SK-N-SH (cell line): ENCODE measurements around the gene SORL1. TPM values are rescaled to one million over a fixed set of nuclear protein-coding genes. Genes with fewer than 3 reads are reported as not detected.

ENCODE experiments used
- CTCF ChIA-PET: fragments of 300-600, 350-600 bp; formaldehyde crosslinking; extraction: SDS; loops from one replicate; lab custom pipeline; 2021; lab: Yijun Ruan, JAX
- POLR2A ChIA-PET: fragments of 350-600 bp; sonication (Branson Sonifier 250); formaldehyde crosslinking; extraction: SDS; loops from one replicate; lab custom pipeline; 2020; ENCODE audit warnings: antibody characterized with exemption, inconsistent platforms; lab: Yijun Ruan, JAX
- DNase-seq: peaks from one replicate; pipeline ENCODE4 v3.0.0; 2012
- H2AFZ ChIP-seq: fragments of 200-600 bp; sonication (generic); 2 replicates; pipeline ENCODE4 v1.8.1; 2016; ENCODE audit warnings: antibody characterized with exemption, mild to moderate bottlenecking, low read depth
- H3F3A ChIP-seq: fragments of 200-600 bp; sonication (generic); replicated peaks from 2 replicates; pipeline ENCODE3; 2016; ENCODE audit warnings: antibody characterized with exemption, mild to moderate bottlenecking; ENCODE audit not compliant: insufficient read depth
- H3K27ac ChIP-seq, 2 experiments: fragments of 200-500 bp in 1 of 2; fragments of 200-600 bp in 1 of 2; sonication (Bioruptor generic) in 1 of 2; sonication (generic), shearing (Covaris generic) in 1 of 2; 2 replicates each; pipeline versions ENCODE4 v1.5.1 to v1.6.1; 2014 to 2016; ENCODE audit warnings: low read depth in 2 of 2, inconsistent platforms in 1 of 2, low read length in 1 of 2, mild to moderate bottlenecking in 1 of 2, mixed read lengths in 1 of 2
- H3K27me3 ChIP-seq: fragments of 200-600 bp; sonication (generic), shearing (Covaris generic); 2 replicates; pipeline ENCODE4 v1.6.1; 2016; ENCODE audit warnings: mixed run types; ENCODE audit not compliant: insufficient read depth
- H3K36me3 ChIP-seq, 2 experiments: fragments of 200-500 bp in 1 of 2; fragments of 200-600 bp in 1 of 2; sonication (Bioruptor generic) in 1 of 2; sonication (generic) in 1 of 2; replicated peaks in 1 of 2; 2 replicates each; pipeline versions ENCODE3 to v1.5.1; 2014 to 2016; ENCODE audit warnings: low read length in 1 of 2, mild to moderate bottlenecking in 1 of 2; ENCODE audit not compliant: insufficient read depth in 2 of 2, control insufficient read depth in 1 of 2
- H3K4me1 ChIP-seq, 2 experiments: fragments of 200-500 bp in 1 of 2; fragments of 200-600 bp in 1 of 2; sonication (Bioruptor generic) in 1 of 2; sonication (generic), shearing (Covaris generic) in 1 of 2; 2 replicates each; pipeline versions ENCODE4 v1.5.1 to v1.6.1; 2014 to 2016; ENCODE audit warnings: low read depth in 1 of 2, low read length in 1 of 2, mixed run types in 1 of 2; ENCODE audit not compliant: insufficient read depth in 2 of 2, control insufficient read depth in 1 of 2
- H3K4me2 ChIP-seq: fragments of 200-600 bp; sonication (generic), shearing (Covaris generic); 2 replicates; pipeline ENCODE4 v1.6.1; 2017; ENCODE audit warnings: mixed run types
- H3K4me3 ChIP-seq, 2 experiments: fragments of 200-500 bp in 1 of 2; fragments of 200-600 bp in 1 of 2; sonication (Bioruptor generic) in 1 of 2; sonication (generic), shearing (Covaris generic) in 1 of 2; 2 replicates each; pipeline versions ENCODE4 v1.5.1 to v1.8.1; 2014 to 2016; ENCODE audit warnings: low read depth in 2 of 2, inconsistent platforms in 1 of 2, low read length in 1 of 2, mild to moderate bottlenecking in 1 of 2, mixed read lengths in 1 of 2, moderate library complexity in 1 of 2
- H3K79me2 ChIP-seq: fragments of 200-600 bp; sonication (generic); 2 replicates; pipeline ENCODE4 v1.8.1; 2017; ENCODE audit warnings: mild to moderate bottlenecking; ENCODE audit not compliant: insufficient read depth
- H3K9ac ChIP-seq: fragments of 200-600 bp; sonication (generic); 2 replicates; pipeline ENCODE4 v1.6.1; 2017; ENCODE audit warnings: mixed run types
- H3K9me2 ChIP-seq: fragments of 200-600 bp; sonication (generic); 2 replicates; pipeline ENCODE4 v1.6.1; 2017; ENCODE audit warnings: mixed run types
- H3K9me3 ChIP-seq: fragments of 200-600 bp; sonication (generic); 2 replicates; pipeline ENCODE4 v1.6.1; 2017; ENCODE audit warnings: mixed run types, mild to moderate bottlenecking, moderate library complexity
- H4K20me1 ChIP-seq: fragments of 200-600 bp; sonication (generic); 2 replicates; pipeline ENCODE4 v1.6.1; 2017; ENCODE audit warnings: mild to moderate bottlenecking, mixed run types; ENCODE audit not compliant: insufficient read depth
- CHD2 ChIP-seq: fragments of 150-350 bp; IDR thresholded peaks from 2 replicates; pipeline ENCODE4 v1.6.1; 2018; ENCODE audit warnings: low read length; ENCODE audit not compliant: partially characterized antibody
- CTCF ChIP-seq: fragments of 200-600 bp; sonication (generic); IDR thresholded peaks from 2 replicates; pipeline ENCODE4 v1.6.1; 2017; ENCODE audit warnings: antibody characterized with exemption, mild to moderate bottlenecking, moderate library complexity
- ELF1 ChIP-seq: IDR thresholded peaks from 2 replicates; pipeline ENCODE4 v1.4.0; 2012
- EP300 ChIP-seq, 2 experiments: IDR thresholded peaks; 2 replicates each; pipeline versions ENCODE4 v1.4.0 to v1.6.1; 2012; ENCODE audit warnings: borderline replicate concordance in 1 of 2, low read depth in 1 of 2, low read length in 1 of 2
- FOXJ3 ChIP-seq: sonication (generic); formaldehyde crosslinking; IDR thresholded peaks from 2 replicates; pipeline ENCODE4 v1.5.1; 2020; ENCODE audit warnings: mild to moderate bottlenecking, missing genetic modification reagents
- FOXM1 ChIP-seq: IDR thresholded peaks from 2 replicates; pipeline ENCODE4 v1.4.0; 2012; ENCODE audit warnings: low read depth, mild to moderate bottlenecking
- GABPA ChIP-seq: IDR thresholded peaks from 2 replicates; pipeline ENCODE4 v1.4.0; 2012; ENCODE audit warnings: low read depth, mild to moderate bottlenecking
- GATA2 ChIP-seq: sonication (generic); formaldehyde crosslinking; IDR thresholded peaks from 2 replicates; pipeline ENCODE4 v1.5.0; 2020; ENCODE audit warnings: mild to moderate bottlenecking, missing genetic modification reagents
- JUND ChIP-seq: IDR thresholded peaks from 2 replicates; pipeline ENCODE4 v1.4.0; 2012
- POLR2AphosphoS5 ChIP-seq: IDR thresholded peaks from 2 replicates; pipeline ENCODE4 v1.6.1; 2012; ENCODE audit warnings: low read depth, low read length
- RFX5 ChIP-seq: IDR thresholded peaks from 2 replicates; pipeline ENCODE4 v1.6.1; 2012; ENCODE audit warnings: mild to moderate bottlenecking, improper control_type of control experiment, low read length
- RXRA ChIP-seq: IDR thresholded peaks from 2 replicates; pipeline ENCODE4 v1.4.0; 2012; ENCODE audit warnings: low read depth, mild to moderate bottlenecking, borderline replicate concordance
- TCF12 ChIP-seq: IDR thresholded peaks from 2 replicates; pipeline ENCODE4 v1.4.0; 2012
- USF1 ChIP-seq: IDR thresholded peaks from 2 replicates; pipeline ENCODE4 v1.4.0; 2012; ENCODE audit warnings: low read depth, borderline replicate concordance
- YY1 ChIP-seq: IDR thresholded peaks from 2 replicates; pipeline ENCODE4 v1.4.0; 2012; ENCODE audit warnings: low read depth, mild to moderate bottlenecking
- WGBS: methylation state at CpG from one replicate; pipeline ENCODE4 v1.1.6; 2017; ENCODE audit warnings: low lambda C conversion rate; 5-methylcytosine and 5-hydroxymethylcytosine counted together
- polyA plus RNA-seq, 3 experiments: library from polyadenylated mRNA; depleted of rRNA; stranded (reverse); fragments of >200 nt; gene quantifications; 2 replicates each; pipeline ENCODE4 v1.2.3, GENCODE V29; 2012
- TF ChIP-seq, protein P1 (sequence below): IDR thresholded peaks from 2 replicates; pipeline ENCODE4; 2012
- TF ChIP-seq, protein P2 (sequence below): IDR thresholded peaks from 2 replicates; pipeline ENCODE4 v1.6.1; 2012; ENCODE audit warnings: mild to moderate bottlenecking, low read depth, low read length, moderate library complexity

SORL1 gene
- polyA plus RNA-seq, 1 of the 3 experiments (the other 2 are of a cell fraction) = 7.1 TPM

GRCh38 chr11:121437686-121438078 is 14.4 kb upstream of the SORL1 start:
- ChIA-PET CTCF (interaction anchor here (0.9 to 1.2 kb wide), 2 partner anchors 13 kb away, joined by 3 to 4 read pairs; no protein-coding TSS in a partner anchor), POLR2A (no interaction called here)
- 81% methylated on average over 4 of the region's 4 CpGs for WGBS
- Histone ChIP-seq H3K79me2 (no peaks in the 10 kb centered on the region), H3K27ac (no peak overlapping the region), H3K9ac (no peak overlapping the region), H3K36me3 (no peaks in the 10 kb centered on the region), H3K9me3 (no peaks in the 10 kb centered on the region), H3K4me3 (no peak overlapping the region), H4K20me1 (no peaks in the 10 kb centered on the region), H3F3A (no peaks in the 10 kb centered on the region), H3K9me2 (no peaks in the 10 kb centered on the region), H3K4me1 (no peaks in the 10 kb centered on the region), H3K4me2 (no peak overlapping the region), H2AFZ (no peak overlapping the region), H3K27me3 (no peaks in the 10 kb centered on the region)
- DNase-seq = no peak
- no peak for TF ChIP-seq CHD2
- no peak for TF ChIP-seq POLR2AphosphoS5
- no peak for TF ChIP-seq USF1
- TF ChIP-seq GATA2 = no peak
- TF ChIP-seq JUND = no peak
- no peak for TF ChIP-seq RXRA
- TF ChIP-seq, protein P1, sequence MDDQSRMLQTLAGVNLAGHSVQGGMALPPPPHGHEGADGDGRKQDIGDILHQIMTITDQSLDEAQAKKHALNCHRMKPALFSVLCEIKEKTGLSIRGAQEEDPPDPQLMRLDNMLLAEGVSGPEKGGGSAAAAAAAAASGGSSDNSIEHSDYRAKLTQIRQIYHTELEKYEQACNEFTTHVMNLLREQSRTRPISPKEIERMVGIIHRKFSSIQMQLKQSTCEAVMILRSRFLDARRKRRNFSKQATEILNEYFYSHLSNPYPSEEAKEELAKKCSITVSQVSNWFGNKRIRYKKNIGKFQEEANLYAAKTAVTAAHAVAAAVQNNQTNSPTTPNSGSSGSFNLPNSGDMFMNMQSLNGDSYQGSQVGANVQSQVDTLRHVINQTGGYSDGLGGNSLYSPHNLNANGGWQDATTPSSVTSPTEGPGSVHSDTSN = no peak
- no peak for TF ChIP-seq CTCF
- TF ChIP-seq, protein P2, sequence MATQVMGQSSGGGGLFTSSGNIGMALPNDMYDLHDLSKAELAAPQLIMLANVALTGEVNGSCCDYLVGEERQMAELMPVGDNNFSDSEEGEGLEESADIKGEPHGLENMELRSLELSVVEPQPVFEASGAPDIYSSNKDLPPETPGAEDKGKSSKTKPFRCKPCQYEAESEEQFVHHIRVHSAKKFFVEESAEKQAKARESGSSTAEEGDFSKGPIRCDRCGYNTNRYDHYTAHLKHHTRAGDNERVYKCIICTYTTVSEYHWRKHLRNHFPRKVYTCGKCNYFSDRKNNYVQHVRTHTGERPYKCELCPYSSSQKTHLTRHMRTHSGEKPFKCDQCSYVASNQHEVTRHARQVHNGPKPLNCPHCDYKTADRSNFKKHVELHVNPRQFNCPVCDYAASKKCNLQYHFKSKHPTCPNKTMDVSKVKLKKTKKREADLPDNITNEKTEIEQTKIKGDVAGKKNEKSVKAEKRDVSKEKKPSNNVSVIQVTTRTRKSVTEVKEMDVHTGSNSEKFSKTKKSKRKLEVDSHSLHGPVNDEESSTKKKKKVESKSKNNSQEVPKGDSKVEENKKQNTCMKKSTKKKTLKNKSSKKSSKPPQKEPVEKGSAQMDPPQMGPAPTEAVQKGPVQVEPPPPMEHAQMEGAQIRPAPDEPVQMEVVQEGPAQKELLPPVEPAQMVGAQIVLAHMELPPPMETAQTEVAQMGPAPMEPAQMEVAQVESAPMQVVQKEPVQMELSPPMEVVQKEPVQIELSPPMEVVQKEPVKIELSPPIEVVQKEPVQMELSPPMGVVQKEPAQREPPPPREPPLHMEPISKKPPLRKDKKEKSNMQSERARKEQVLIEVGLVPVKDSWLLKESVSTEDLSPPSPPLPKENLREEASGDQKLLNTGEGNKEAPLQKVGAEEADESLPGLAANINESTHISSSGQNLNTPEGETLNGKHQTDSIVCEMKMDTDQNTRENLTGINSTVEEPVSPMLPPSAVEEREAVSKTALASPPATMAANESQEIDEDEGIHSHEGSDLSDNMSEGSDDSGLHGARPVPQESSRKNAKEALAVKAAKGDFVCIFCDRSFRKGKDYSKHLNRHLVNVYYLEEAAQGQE = no peak
- TF ChIP-seq YY1 = no peak
- no peak for TF ChIP-seq FOXM1
- no peak for TF ChIP-seq FOXJ3 (CRISPR knock-in tag)
- TF ChIP-seq ELF1 = no peak
- TF ChIP-seq TCF12 = no peak
- TF ChIP-seq GABPA = no peak
- TF ChIP-seq EP300 (IDR thresholded peaks at IDR 0.05; ENCODE audit: borderline replicate concordance in 1 of 2, low read depth in 1 of 2, low read length in 1 of 2) = no peak
- no peak for TF ChIP-seq RFX5
